ENCODE data around the gene ABCG1.

The ABCG1 gene

DNA sequence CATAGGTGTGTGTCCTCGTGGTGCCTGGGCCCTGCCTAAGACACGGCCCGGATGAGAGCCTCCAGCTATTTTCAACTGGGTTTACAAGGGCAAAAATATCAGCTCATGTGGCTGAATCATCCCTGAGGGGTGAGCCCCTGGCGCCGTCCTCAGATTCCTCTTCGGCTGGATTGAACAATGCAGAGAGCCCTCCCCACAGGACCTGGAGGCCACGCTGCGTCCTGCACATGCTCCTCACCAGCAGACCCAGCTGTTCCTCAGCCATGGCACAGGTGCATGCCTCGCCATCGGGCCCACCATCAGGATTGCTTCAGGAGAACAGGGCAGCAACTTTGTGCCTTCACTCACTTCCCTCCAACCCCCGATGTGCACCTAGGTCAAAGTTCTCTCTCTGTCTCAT lies 60.9 kb downstream of the ABCG1 start:
- H3K4me1 ChIP-seq (ENCODE audit: control insufficient read depth in 2 of 2, insufficient read depth in 2 of 2, low read length in 2 of 2), result no peaks in the 10 kb centered on the region
- no peak overlapping the region for H3K27ac ChIP-seq (ENCODE audit: low read depth in 2 of 2, low read length in 2 of 2)
- H3K9me3 ChIP-seq (ENCODE audit: control insufficient read depth in 2 of 2, low read length in 2 of 2), result no peaks in the 10 kb centered on the region
- H3K4me3 ChIP-seq (ENCODE audit: low read length in 2 of 2), result no peak overlapping the region
- H3K36me3 ChIP-seq (ENCODE audit: control insufficient read depth in 2 of 2, insufficient read depth in 2 of 2, low read length in 2 of 2), result peaks cover 23 to 36% of the 10 kb centered on the region in 2 donors
- H3K9ac ChIP-seq (ENCODE audit: low read depth in 1 of 2, low read length in 2 of 2), result no peak overlapping the region
- no peaks in the 10 kb centered on the region for H3K27me3 ChIP-seq (ENCODE audit: control insufficient read depth in 2 of 2, insufficient read depth in 2 of 2, low read length in 2 of 2)

DNA sequence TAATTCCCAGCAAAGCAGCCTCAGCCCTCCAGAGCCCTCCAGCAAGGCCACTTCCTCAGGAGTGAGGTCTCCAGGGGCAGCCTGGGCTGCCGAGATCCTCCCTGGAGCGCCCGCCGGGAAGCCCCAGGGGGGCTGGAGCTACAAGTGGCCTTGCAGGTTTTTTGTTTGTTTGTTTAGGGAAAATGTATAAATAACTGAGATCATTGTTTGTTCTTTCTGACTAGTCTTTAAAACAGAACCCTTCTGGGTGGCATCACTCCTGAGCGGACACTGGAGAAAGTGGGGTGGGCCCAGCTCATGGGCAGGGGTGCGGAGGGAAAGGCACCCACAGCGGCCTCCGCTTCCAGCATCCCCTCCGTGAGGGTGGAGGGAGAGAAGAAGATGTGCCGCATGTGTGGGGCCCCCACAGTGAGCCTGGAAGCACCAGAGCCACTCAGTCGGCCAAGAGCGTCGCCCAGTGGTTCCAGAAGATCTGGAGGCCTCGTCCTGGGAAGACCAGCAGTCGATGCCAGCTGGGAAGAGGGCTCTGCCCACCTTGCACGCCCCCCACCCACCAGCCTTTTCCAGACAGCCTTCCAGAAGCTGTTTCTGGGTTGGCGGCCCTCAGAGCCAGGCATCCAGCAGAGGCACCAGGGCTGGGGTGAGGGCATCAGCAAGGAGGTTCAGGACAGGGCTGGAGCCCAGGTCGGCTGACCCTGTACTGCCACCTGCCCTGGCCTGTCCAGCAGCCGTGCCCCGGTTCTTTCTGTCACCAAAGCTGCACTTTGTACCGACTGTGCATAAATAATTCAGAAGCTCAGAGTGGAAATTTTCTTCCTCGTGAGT lies 61.6 kb downstream of the ABCG1 start:
- Histone ChIP-seq H3K9ac (ENCODE audit: low read depth in 1 of 2, low read length in 2 of 2) (no peak overlapping the region), H3K27ac (ENCODE audit: low read depth in 2 of 2, low read length in 2 of 2) (no peak overlapping the region), H3K4me3 (ENCODE audit: low read length in 2 of 2) (no peak overlapping the region), H3K27me3 (ENCODE audit: control insufficient read depth in 2 of 2, insufficient read depth in 2 of 2, low read length in 2 of 2) (no peaks in the 10 kb centered on the region), H3K36me3 (ENCODE audit: control insufficient read depth in 2 of 2, insufficient read depth in 2 of 2, low read length in 2 of 2) (peaks cover 23 to 32% of the 10 kb centered on the region in 2 donors), H3K4me1 (ENCODE audit: control insufficient read depth in 2 of 2, insufficient read depth in 2 of 2, low read length in 2 of 2) (no peaks in the 10 kb centered on the region), H3K9me3 (ENCODE audit: control insufficient read depth in 2 of 2, low read length in 2 of 2) (no peaks in the 10 kb centered on the region)

DNA sequence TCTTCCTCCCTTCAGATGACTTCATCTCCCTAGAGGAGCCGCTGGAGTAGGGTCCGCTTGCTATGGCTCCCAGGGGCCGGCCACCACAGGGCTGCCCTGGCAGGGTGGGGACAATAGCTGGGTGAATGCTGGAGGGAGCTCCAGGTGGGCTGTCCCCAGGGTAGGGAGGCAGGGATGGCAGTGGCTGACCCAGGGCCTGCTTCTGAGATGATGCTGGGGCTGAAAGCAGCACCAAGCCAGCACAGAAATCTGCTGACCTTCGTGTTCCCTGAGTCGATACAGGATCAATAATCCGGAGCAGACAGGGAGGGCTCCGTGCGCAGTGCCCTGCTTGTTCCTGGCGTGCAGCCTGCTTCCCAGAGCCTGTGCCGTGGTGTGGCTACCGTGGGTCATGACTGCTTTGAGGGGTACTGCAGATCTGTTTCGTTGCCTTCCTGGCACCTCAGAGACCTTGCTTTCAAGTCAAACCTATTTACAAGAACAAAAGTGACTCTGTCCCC lies 62.3 kb downstream of the ABCG1 start:
- H3K4me1 ChIP-seq (ENCODE audit: control insufficient read depth in 2 of 2, insufficient read depth in 2 of 2, low read length in 2 of 2), result no peaks in the 10 kb centered on the region
- H3K9me3 ChIP-seq (ENCODE audit: control insufficient read depth in 2 of 2, low read length in 2 of 2), result no peaks in the 10 kb centered on the region
- peaks cover 20 to 35% of the 10 kb centered on the region in 2 donors for H3K36me3 ChIP-seq (ENCODE audit: control insufficient read depth in 2 of 2, insufficient read depth in 2 of 2, low read length in 2 of 2)
- no peak overlapping the region for H3K27ac ChIP-seq (ENCODE audit: low read depth in 2 of 2, low read length in 2 of 2)
- H3K4me3 ChIP-seq (ENCODE audit: low read length in 2 of 2), result no peak overlapping the region
- no peak overlapping the region for H3K9ac ChIP-seq (ENCODE audit: low read depth in 1 of 2, low read length in 2 of 2)
- no peaks in the 10 kb centered on the region for H3K27me3 ChIP-seq (ENCODE audit: control insufficient read depth in 2 of 2, insufficient read depth in 2 of 2, low read length in 2 of 2)

DNA sequence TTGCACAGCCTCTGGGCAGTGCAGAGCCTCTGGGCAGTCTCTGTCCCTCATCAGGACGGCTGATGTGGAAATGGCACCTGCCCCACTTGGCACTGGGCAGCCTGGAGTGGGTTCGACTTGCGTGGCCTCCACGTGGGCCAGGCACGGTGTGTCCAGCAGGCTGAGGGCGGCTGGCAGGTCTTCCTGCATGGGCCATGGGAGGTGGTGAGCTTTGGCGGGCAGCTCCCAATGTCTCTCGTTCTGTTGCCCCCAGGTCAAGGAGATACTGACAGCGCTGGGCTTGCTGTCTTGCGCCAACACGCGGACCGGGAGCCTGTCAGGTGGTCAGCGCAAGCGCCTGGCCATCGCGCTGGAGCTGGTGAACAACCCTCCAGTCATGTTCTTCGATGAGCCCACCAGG lies 63.1 kb downstream of the ABCG1 start:
- Histone ChIP-seq H3K36me3 (ENCODE audit: control insufficient read depth in 2 of 2, insufficient read depth in 2 of 2, low read length in 2 of 2) (peaks cover 19 to 34% of the 10 kb centered on the region in 2 donors), H3K9ac (ENCODE audit: low read depth in 1 of 2, low read length in 2 of 2) (no peak overlapping the region), H3K27me3 (ENCODE audit: control insufficient read depth in 2 of 2, insufficient read depth in 2 of 2, low read length in 2 of 2) (no peaks in the 10 kb centered on the region)

DNA sequence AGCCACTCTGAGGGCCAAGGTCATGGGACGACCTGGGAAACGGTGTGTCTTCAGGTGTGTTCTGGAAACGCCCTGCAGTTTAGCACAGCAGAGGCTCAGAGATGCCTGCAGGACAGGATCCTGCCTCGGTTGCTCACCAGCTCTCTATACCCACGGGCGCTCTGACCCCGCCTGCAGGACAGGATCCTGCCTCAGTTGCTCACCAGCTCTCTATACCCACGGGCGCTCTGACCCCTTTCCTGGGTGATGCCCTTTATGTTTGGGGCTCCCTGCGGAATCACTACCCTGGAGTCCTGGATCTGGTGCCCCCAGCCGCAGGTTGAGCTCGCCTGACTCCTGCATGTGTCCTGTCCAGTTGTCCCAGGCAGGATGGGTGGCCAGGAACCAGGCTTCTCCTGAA lies 63.8 kb downstream of the ABCG1 start:
- H3K27me3 ChIP-seq (ENCODE audit: control insufficient read depth in 2 of 2, insufficient read depth in 2 of 2, low read length in 2 of 2), result no peaks in the 10 kb centered on the region
- H3K9ac ChIP-seq (ENCODE audit: low read depth in 1 of 2, low read length in 2 of 2), result no peak overlapping the region
- no peak overlapping the region for H3K27ac ChIP-seq (ENCODE audit: low read depth in 2 of 2, low read length in 2 of 2)
- peaks cover 25 to 34% of the 10 kb centered on the region in 2 donors for H3K36me3 ChIP-seq (ENCODE audit: control insufficient read depth in 2 of 2, insufficient read depth in 2 of 2, low read length in 2 of 2)
- no peak overlapping the region for H3K4me3 ChIP-seq (ENCODE audit: low read length in 2 of 2)
- H3K9me3 ChIP-seq (ENCODE audit: control insufficient read depth in 2 of 2, low read length in 2 of 2), result no peaks in the 10 kb centered on the region
- H3K4me1 ChIP-seq (ENCODE audit: control insufficient read depth in 2 of 2, insufficient read depth in 2 of 2, low read length in 2 of 2), result no peaks in the 10 kb centered on the region

More for the DNA sequence above, 63.1 kb downstream of the ABCG1 start:
- H3K4me1 ChIP-seq (ENCODE audit: control insufficient read depth in 2 of 2, insufficient read depth in 2 of 2, low read length in 2 of 2), result no peaks in the 10 kb centered on the region
- no peaks in the 10 kb centered on the region for H3K9me3 ChIP-seq (ENCODE audit: control insufficient read depth in 2 of 2, low read length in 2 of 2)
- H3K27ac ChIP-seq (ENCODE audit: low read depth in 2 of 2, low read length in 2 of 2), result no peak overlapping the region
- H3K4me3 ChIP-seq (ENCODE audit: low read length in 2 of 2), result no peak overlapping the region

GRCh38 chr21:42285569-42286245 lies 66.8 kb downstream of the ABCG1 start:
- no peak overlapping the region for H3K27ac ChIP-seq (ENCODE audit: low read depth in 2 of 2, low read length in 2 of 2)
- no peaks in the 10 kb centered on the region for H3K4me1 ChIP-seq (ENCODE audit: control insufficient read depth in 2 of 2, insufficient read depth in 2 of 2, low read length in 2 of 2)
- H3K27me3 ChIP-seq (ENCODE audit: control insufficient read depth in 2 of 2, insufficient read depth in 2 of 2, low read length in 2 of 2), result no peaks in the 10 kb centered on the region
- no peak overlapping the region for H3K9ac ChIP-seq (ENCODE audit: low read depth in 1 of 2, low read length in 2 of 2)
- no peak overlapping the region for H3K4me3 ChIP-seq (ENCODE audit: low read length in 2 of 2)
- H3K9me3 ChIP-seq (ENCODE audit: control insufficient read depth in 2 of 2, low read length in 2 of 2), result no peaks in the 10 kb centered on the region
- H3K36me3 ChIP-seq (ENCODE audit: control insufficient read depth in 2 of 2, insufficient read depth in 2 of 2, low read length in 2 of 2), result peaks cover 34 to 52% of the 10 kb centered on the region in 2 donors

GRCh38 chr21:42286416-42286815 lies 67.5 kb downstream of the ABCG1 start:
- Histone ChIP-seq H3K36me3 (ENCODE audit: control insufficient read depth in 2 of 2, insufficient read depth in 2 of 2, low read length in 2 of 2) (peaks cover 36 to 52% of the 10 kb centered on the region in 2 donors), H3K4me1 (ENCODE audit: control insufficient read depth in 2 of 2, insufficient read depth in 2 of 2, low read length in 2 of 2) (no peaks in the 10 kb centered on the region), H3K4me3 (ENCODE audit: low read length in 2 of 2) (no peak overlapping the region), H3K27me3 (ENCODE audit: control insufficient read depth in 2 of 2, insufficient read depth in 2 of 2, low read length in 2 of 2) (no peaks in the 10 kb centered on the region), H3K27ac (ENCODE audit: low read depth in 2 of 2, low read length in 2 of 2) (no peak overlapping the region), H3K9me3 (ENCODE audit: control insufficient read depth in 2 of 2, low read length in 2 of 2) (no peaks in the 10 kb centered on the region), H3K9ac (ENCODE audit: low read depth in 1 of 2, low read length in 2 of 2) (no peak overlapping the region)

GRCh38 chr21:42287193-42288083 lies 68.5 kb downstream of the ABCG1 start:
- H3K9me3 ChIP-seq (ENCODE audit: control insufficient read depth in 2 of 2, low read length in 2 of 2), result no peaks in the 10 kb centered on the region
- no peak overlapping the region for H3K4me3 ChIP-seq (ENCODE audit: low read length in 2 of 2)
- no peaks in the 10 kb centered on the region for H3K4me1 ChIP-seq (ENCODE audit: control insufficient read depth in 2 of 2, insufficient read depth in 2 of 2, low read length in 2 of 2)
- no peak overlapping the region for H3K27ac ChIP-seq (ENCODE audit: low read depth in 2 of 2, low read length in 2 of 2)
- H3K36me3 ChIP-seq (ENCODE audit: control insufficient read depth in 2 of 2, insufficient read depth in 2 of 2, low read length in 2 of 2), result peaks cover 35 to 52% of the 10 kb centered on the region in 2 donors
- H3K27me3 ChIP-seq (ENCODE audit: control insufficient read depth in 2 of 2, insufficient read depth in 2 of 2, low read length in 2 of 2), result no peaks in the 10 kb centered on the region
- H3K9ac ChIP-seq (ENCODE audit: low read depth in 1 of 2, low read length in 2 of 2), result no peak overlapping the region

DNA sequence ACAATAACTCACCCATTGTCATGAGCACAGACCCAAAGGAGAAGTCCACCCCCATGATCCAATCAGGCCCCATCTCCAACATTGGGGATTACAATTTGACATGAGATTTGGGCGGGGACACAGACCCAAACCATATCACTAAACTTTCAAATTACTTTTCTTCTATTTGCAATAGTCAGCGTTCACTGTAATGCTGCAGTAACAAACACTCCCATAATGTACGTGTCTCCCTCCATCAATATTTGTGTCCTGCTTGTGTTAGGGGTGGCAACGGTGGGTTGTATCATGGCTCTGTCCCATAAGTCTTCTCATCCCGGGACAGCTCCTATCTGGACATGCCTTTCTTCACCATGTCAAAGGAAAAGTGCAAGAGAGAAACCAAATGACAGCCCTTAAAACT lies 70.0 kb downstream of the ABCG1 start:
- H3K27ac ChIP-seq (ENCODE audit: low read depth in 2 of 2, low read length in 2 of 2), result no peak overlapping the region
- H3K9ac ChIP-seq (ENCODE audit: low read depth in 1 of 2, low read length in 2 of 2), result no peak overlapping the region
- H3K36me3 ChIP-seq (ENCODE audit: control insufficient read depth in 2 of 2, insufficient read depth in 2 of 2, low read length in 2 of 2), result peaks cover 44 to 55% of the 10 kb centered on the region in 2 donors
- no peaks in the 10 kb centered on the region for H3K9me3 ChIP-seq (ENCODE audit: control insufficient read depth in 2 of 2, low read length in 2 of 2)
- no peaks in the 10 kb centered on the region for H3K4me1 ChIP-seq (ENCODE audit: control insufficient read depth in 2 of 2, insufficient read depth in 2 of 2, low read length in 2 of 2)
- no peak overlapping the region for H3K4me3 ChIP-seq (ENCODE audit: low read length in 2 of 2)
- H3K27me3 ChIP-seq (ENCODE audit: control insufficient read depth in 2 of 2, insufficient read depth in 2 of 2, low read length in 2 of 2), result no peaks in the 10 kb centered on the region
